HG02571 (cell line): ENCODE measurements around the gene GLP2R.

Experiments used
- ATAC-seq: cut with Tn5 transposase; IDR thresholded peaks from one replicate; pipeline ENCODE4 v1.9.1; 2021; ENCODE audit warnings: mild to moderate bottlenecking, moderate library complexity; ENCODE audit not compliant: unreplicated experiment

Gene GLP2R

GRCh38 chr17:9811537-9811936 is 14.2 kb upstream of the GLP2R start:
- no peak for ATAC-seq

- no peak for ATAC-seq
These were observed 12.6 kb upstream of the GLP2R start for GRCh38 chr17:9813166-9813565.

GRCh38 chr17:9814337-9814945 is 11.3 kb upstream of the GLP2R start:
- no peak for ATAC-seq

GRCh38 chr17:9816472-9816871 is 9.3 kb upstream of the GLP2R start:
- no peak for ATAC-seq

DNA sequence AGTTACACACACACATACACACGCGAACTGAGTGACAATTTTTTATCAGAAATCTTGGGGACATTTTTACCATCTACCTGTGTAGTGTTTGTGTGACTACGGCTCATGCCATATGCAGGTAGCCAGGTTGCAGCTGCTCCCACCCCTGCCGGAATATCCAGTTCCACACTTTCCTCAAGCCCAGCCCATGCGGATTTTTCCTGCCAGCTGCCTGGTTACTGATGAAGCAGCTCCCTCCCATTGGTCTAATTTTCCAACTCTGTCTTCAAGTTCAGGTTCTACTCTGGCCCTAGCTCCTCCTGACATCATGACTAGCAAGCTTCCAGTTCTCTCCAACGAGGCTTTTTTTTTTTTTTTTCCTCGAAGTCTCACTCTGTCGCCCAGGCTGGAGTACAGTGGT is 8.6 kb upstream of the GLP2R start:
- no peak for ATAC-seq

GRCh38 chr17:9818760-9819159 is 7.0 kb upstream of the GLP2R start:
- no peak for ATAC-seq

DNA sequence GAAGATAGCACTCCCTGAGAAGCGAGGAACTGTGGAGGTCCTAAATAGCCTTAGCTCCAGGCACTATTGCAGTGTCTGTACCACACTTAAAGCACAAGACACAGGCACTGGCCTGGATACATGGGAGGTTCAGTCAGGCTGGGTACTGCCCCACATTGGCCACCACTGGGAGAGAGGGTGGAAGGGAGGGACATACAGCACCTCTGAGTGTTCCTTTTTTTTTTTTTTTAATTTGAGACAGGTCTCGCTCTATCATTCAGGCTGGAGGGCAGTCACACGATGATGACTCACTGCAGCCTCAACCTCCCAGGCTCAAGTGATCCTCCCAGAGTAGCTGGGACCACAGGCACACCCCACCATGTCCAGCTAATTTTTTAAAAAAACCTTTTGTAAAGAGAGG is 5.3 kb upstream of the GLP2R start:
- no peak for ATAC-seq

DNA sequence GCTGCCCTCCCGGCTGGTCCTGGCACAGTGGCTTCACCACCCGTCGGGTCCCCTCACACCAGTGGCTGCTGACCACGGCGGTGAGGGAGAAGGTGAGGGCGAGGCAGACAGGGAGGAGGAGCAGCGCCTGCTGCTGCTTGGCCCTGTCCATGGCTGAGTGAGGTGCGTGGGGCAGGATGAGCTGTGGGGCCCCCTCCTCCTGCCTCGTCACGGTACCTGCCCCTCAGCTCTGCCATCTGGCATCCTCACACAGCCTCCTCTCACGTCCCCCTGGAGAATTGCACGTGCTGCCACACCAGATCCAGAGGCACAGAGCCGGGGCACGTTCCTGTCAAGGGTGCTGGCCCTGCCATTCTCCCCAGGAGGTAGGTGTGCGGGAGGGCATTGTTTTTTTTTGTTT is 3.8 kb upstream of the GLP2R start, which contains the start of gene GSG1L2:
TSS of gene GSG1L2 (minus strand) at position 159 of the 400 bp plus-strand sequence. CDS start at position 151, 8 bp downstream.
- ATAC-seq, result no peak

DNA sequence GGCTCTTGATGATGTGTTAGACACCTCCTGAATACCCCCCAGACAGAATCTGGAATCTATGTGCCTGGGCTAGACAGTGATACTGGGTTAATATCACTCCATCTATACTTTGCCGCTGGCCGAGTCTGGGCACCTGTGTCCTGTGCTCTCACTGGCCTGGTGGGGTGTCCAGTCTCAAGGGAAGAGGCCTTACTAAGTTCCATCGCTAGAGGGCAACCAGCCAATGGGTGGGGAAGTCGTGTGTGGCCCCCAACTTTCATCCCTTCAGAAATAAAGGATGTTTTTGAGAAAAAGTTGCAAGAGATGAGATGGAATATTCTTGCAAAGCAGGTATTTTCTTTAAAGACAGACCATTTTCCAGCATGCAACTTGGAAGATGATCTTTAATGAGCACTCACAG is 1.6 kb upstream of the GLP2R start:
- no peak for ATAC-seq

- no peak for ATAC-seq
These were observed 856 bp upstream of the GLP2R start for GRCh38 chr17:9824797-9825338.

- no peak for ATAC-seq
These were observed 2.9 kb downstream of the GLP2R start for GRCh38 chr17:9828296-9829295.

DNA sequence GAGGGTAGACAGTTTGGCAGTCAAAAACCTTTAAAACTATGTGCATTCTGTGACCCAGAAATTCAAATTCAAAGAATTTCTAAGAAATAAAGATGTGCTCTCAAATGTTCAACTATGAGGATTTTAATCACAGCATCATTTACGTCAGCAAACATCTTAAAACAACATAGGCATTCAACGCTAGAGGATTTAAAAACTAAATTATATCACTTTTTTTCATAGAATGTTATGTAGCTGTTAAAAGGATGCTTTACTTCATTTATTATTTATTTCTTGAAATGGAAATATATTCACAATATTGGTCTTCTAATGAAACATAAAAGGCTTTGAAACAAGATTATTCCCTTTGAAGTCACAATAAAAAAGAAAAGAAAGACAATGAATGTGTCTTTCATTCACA is 3.6 kb downstream of the GLP2R start:
- no peak for ATAC-seq

- ATAC-seq, result no peak
These were observed 5.0 kb downstream of the GLP2R start for GRCh38 chr17:9830711-9831110.

- ATAC-seq, result no peak
These were observed 8.2 kb downstream of the GLP2R start for GRCh38 chr17:9833922-9834321.

GRCh38 chr17:9837551-9838471 is 12.1 kb downstream of the GLP2R start:
- ATAC-seq, result no peak

- ATAC-seq, result no peak
These were observed 13.7 kb downstream of the GLP2R start for GRCh38 chr17:9839433-9839832.

DNA sequence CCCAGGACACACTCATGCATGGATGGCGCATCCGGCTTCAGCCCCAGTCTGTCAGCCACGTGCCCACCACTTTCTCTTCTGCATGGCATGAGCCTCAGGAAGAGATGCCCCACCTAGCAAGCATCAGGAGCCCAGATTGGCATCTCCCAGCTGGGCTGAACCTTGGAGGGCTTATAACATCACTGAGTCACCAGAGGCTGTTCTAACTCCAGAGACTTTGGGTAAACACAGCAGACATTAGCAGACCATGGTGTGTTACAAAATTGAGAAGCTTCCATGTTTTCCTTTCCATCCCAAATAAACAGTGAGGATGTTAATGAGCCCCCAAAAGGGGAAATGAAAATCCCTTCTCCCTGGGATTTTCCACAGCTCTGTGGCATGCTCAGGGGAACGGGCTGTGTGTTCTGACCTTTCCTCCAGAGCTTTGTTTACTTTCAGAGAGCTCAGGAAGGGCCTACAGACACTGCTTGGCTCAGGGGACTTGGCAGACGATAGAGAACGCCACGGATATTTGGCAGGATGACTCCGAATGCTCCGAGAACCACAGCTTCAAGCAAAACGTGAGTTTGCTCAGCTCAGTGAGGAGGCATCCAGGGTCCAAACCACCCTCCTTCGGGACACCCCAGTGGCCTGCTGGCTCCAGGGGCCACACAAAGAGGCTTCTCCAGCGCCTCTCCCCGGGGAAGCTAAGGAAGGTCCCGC is 16.5 kb downstream of the GLP2R start:
- ATAC-seq, result no peak

DNA sequence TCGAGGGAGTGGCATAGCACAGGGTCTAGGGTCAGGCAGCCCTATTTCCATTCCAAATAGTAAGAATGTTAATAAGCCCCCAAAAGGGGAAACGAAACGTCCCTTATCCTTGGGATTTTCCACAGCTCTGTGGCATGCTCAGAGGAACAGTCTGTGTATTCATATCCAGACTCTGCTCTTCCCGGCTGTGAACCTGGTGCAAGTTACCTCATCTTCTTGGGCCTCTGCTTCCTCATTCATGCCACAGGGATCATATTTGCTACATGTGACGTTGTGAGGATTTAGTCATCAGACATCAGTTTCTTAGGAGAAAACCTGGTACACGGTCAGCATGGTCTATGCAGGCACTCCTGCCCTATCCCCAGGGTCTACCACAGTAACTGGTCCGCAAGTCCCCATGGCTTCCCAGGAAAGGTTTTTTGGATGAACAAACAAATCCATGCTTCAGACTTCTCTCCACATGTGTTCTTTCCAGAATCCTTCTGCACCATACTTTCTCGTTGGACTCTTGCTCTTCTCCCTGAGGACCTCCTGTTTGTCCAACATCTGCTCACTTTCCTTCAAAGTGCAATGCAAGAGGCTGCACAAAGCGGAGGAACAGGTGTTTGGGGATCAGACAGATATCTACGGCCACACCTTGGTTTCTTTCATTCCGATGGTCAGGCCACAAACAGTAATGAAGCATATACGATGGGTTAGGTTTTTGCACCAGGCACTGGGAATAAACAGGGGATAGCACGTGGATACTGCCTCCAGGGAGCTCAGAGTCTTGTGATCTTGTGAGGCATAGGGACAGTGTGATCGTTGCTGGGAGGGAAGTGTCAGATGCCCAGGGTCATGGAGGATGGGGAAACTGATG is 17.7 kb downstream of the GLP2R start:
- ATAC-seq, result no peak

- ATAC-seq, result no peak
These were observed 18.4 kb downstream of the GLP2R start for GRCh38 chr17:9844153-9844552.
